GM21390 (cell line): ENCODE data around the gene SRRM2.

Experiments
- ATAC-seq: cut with Tn5 transposase; IDR thresholded peaks from one replicate; pipeline ENCODE4 v1.9.1; 2021; ENCODE audit not compliant: unreplicated experiment

Gene SRRM2

DNA sequence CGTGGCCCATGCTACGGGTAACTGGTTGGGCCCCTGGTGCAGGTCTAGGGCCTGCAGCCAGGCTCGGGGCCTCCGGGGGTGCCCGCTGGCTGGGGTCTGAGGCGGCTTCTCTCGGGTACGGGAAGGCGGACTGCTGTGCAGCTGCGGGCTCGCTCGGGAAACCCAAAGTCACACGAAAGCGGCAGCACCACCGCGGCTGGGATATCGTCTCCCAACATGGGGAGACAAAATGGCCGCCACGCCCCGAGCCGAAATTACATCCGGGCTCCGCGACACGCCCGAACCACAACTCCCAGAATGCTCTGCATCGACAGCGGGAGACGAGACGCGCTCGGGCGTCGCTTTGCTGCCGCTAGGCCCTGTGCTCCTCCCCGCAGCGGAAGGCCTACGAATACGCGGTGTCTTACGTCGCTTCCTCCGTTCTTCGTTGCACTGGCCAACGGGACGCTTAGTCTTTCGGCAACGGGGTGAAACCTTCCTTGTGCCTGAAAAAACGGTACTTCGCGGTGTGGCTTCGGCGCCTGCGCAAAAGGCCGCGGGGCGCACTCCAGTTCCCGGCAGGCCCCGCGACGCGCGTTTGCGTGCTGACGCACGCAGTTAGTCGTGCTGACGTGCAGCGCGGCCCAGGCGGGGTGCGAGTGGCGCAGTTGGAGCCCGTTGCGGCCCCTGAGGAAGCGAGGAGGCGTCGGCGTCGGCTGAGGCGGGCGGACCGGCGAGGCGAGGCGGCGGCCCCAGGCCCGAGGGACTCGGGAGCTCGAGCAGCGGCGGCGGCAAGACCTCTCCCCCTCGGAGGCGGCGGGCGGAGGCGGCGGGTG, at the start of gene SRRM2:
SRRM2 (plus strand) TSS at position 604 of the 815 bp plus-strand sequence. CDS start 3,727 bp downstream, outside the sequence.
- ATAC-seq = peak; percentile 77

- ATAC-seq = no peak
Observed at GRCh38 chr16:2702871-2703745, 49.3 kb upstream of the SRRM2 start.

DNA sequence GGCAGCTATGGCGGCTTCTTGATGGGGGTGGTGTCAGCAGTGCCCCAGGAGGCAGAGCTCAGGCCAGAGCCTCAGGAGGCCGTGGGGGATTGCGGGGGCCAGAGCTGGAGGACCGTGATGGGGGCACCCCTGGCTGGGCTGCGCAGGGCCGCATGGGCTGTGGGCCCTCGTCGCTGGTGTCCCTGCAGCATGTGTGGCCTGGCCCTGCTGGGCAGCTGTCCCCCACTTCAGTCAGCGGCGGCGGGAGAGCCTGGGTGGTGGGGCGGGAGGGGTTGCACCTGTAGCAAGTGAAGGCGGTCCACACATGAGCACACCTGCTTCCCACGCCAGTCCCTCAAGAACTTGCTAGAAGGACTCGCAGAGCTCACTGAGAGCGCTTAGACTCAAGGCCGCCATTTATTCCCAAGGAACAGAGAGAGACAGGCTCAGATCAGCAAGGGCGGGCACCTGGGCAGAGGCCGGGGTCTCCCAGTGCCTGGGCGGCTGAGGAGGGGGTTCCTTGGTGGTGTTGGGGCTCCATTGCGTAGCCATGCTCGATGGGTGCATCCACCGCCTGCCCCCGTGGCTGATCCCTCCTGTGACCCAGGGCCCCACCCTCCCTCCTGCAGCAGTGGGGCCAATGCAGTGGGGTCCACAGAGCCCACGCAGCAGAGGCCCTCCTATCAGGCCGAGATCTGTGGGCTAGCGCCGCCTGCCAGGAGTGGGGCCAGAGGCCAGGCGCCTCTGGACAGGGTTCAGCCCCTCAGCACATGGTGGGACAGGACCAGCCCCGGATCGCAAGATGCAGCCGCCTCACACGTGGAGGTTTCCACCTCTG, 48.1 kb upstream of the SRRM2 start:
- ATAC-seq = no peak

- no peak for ATAC-seq
Observed at GRCh38 chr16:2704983-2705275, 47.5 kb upstream of the SRRM2 start.

DNA sequence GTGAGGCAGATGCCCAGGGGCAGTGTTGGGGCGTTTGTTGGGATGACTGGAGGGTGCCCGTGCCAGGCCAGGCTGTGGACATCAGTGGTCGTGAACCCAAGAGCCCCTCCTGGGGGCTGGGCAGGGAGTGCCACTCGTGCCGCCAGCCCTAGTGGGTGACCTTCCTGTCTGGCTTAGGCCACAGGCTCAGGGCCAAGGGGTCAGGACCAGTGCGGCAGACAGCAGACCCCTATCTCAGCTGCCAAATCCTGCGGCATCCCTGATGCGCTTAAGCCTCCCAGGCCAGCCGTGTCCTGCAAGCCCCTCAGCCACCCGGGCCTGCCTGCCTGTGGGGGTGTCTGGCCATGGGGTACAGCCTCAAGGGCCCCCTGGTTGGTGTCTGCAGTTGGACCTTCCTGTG, 47.1 kb upstream of the SRRM2 start:
- ATAC-seq = no peak

DNA sequence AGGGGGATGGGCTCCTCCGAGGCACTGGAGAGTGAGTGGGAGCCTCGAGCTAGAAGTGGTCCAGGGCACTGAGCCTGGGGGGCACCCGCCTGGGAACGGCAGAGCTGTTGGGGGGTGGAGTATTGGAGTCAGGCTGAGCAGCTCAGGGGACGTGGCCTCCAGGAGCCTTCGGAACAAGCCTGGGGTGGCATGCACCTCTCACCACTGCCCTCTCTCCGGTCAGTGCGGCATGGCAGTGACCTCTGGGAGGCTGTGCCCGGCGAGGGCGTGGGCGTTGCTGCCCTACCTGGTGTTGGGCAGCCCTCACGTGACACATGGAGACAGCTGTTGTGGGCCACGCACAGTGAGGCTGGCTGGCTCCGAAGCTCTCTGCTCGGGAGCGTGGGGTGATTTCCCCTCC, 46.4 kb upstream of the SRRM2 start:
- no peak for ATAC-seq

DNA sequence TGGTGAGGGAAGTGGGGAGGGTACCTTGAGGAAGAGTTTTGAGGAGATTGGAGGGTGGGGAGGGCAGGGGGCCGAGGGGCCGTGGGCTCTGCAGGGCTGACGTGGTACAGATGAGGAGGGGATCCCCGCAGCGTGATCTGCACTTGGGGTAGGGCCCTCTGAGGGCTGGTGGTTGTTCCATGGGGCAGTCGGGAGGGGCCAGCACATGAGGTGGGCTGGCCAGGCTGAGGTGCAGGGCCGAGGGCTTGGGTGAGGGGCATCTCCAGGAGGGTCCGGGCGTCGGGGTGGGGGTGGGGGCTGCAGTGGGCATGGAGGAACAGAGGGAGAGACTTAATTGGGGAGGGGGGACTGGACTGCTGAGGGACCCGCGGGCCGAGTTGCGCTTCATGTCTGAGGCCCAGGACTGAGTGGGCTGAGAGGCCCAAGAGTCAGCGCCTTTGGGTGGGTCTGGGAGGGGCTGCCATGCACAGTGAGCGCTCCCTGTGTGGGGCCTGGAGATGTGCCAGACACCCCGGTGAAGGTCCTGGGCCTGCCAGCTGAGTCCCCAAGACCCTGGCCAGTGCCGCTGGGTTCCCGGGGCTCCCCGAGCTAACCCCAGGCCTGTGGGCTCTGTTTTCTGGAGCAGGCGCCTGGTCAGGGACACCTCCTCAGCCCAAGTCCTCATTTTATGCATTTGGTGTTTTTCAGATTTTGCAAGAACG, 45.7 kb upstream of the SRRM2 start:
- no peak for ATAC-seq

DNA sequence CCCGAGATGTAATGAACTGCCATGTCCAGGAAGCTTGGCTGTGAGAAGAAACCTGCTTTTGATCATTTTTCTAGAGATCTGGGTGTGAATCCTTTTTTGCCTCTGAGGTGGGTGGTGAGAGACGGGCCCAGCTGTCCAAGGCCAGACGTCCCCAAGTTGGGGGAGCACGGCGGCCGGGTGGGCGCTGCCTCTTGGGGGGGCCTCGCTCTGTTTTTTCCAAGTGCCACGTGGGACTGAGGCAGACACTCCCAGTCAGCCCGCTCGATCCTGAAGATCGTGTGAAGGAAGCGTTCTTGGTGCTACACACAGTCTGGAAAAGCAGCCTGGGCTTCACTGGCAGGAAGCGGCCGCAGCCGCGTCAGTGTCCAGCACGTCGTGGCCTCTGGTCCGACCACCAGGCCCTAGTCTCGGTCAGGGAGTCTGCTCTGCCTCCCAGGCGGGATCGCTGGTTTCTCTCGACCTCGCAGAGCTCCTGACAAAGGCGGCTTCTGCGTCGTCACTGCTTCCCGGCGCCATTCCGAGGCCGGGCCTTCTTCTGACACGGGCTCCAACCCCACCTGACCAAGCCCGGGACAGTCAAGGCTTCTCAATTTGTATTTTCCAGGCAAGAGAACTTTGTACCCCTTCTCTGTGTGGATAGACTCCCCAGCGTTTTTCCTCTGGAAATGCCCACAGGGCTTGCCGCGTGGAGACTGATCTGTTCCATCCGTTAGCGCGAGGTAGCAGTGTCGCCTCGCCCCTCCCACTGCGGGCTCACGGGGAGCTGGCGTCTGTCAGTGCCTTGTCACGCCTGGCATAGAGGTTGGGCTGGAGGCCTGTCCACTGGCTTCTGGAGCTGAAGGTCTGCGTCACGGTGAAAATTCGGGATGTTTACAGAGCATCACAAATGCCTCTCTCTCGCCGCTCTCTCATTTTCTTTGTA, 44.8 kb upstream of the SRRM2 start:
- no peak for ATAC-seq

DNA sequence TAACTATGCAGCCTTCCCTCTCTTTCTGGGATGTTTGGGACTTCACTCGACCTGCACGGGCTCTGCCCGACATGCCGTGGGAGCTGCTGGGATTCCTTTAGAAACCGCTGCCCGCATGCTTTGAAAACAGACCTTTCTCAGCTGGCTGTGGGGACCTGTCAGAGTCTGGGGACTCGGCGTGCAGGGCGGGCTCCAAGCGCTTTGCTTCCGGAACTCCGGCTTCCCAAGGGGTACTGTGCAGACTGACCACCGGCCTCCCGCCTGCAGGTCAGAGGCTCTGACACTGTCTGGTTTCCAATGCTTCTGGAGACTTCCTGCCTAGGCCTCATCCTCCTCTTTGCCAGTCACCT, 44.2 kb upstream of the SRRM2 start:
- ATAC-seq = no peak

DNA sequence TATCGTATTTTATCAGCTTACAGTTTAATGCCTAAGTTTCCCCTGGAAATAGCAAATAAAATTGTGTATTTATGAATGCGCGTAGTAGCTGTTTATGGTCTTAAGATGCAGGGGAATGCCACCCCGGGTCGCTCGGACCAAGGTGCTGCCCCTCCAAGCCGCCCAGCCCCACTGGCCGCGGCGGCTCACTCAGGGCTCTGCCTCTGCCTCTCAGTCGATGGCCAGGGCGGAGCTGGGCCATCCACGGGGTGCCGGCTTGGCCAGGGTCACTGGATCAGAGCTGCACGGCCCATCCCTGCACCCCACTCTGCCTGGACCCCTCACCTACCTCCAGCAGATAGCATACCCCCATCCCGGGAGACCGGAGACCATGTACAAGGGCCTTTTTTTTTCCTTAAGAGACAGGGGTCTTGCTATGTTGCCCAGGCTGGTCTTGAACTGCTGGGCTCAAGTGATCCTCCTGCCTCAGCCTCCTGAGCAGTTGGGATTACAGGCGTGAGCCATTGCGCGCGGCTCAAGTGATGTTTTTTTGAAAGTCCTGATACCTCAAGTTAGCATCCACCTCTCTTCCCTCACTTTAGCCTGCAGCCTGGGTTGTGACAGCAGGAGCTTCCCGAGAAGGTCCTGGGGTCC, 43.4 kb upstream of the SRRM2 start:
- ATAC-seq = no peak

- ATAC-seq = no peak
Observed at GRCh38 chr16:2709588-2709984, 42.9 kb upstream of the SRRM2 start.

GRCh38 chr16:2710021-2710710, 42.3 kb upstream of the SRRM2 start:
- no peak for ATAC-seq

DNA sequence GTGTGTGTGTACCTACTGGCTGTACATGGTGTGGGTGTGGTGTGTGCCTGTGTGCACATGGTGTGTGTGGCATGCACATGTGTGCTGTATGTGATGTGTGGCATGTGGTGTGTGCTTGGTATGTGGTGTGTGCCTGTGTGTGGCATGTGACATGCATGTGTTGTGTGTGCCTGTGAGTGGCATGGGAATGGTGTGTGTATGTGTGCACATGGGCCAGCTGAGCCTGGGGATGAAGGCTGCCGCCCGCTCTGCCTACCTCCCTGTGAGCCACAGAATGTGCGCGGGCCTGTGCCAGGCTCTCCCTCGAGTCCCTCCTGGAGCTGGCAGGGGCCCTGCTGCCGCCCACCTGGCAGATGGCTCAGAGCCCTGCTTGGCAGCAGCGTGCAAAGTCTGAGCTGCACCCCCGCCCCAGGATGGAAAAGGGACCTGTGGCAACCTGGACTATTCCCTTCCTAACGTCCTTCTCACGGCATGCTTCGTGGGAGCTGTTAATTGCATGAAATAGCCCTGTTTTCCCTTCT, 41.7 kb upstream of the SRRM2 start:
- ATAC-seq = no peak

- ATAC-seq = no peak
Observed at GRCh38 chr16:2711370-2712062, 40.9 kb upstream of the SRRM2 start.

GRCh38 chr16:2712063-2712441, 40.4 kb upstream of the SRRM2 start:
- no peak for ATAC-seq

GRCh38 chr16:2712546-2712945, 39.9 kb upstream of the SRRM2 start:
- no peak for ATAC-seq

GRCh38 chr16:2713523-2713922, 38.9 kb upstream of the SRRM2 start:
- no peak for ATAC-seq
